Neural cell (in vitro differentiated cells): Measurements from ENCODE around the gene CD101. TPM values are rescaled to one million over a fixed set of nuclear protein-coding genes. Genes with fewer than 3 reads are reported as not detected.

Experiments
- H2AFZ ChIP-seq: fragments of 200-600, 300-800 bp; sonication (generic), shearing (Covaris generic); 2 replicates; pipeline ENCODE4 v1.6.0; 2014; ENCODE audit warnings: low read depth, mild to moderate bottlenecking, antibody characterized with exemption, low read length, moderate library complexity
- H3F3A ChIP-seq: fragments of 200-600 bp; shearing (Covaris generic); 2 replicates; pipeline ENCODE4 v1.6.1; 2016; ENCODE audit warnings: mild to moderate bottlenecking, moderate library complexity, mixed read lengths, antibody characterized with exemption, low read length; ENCODE audit not compliant: insufficient read depth, poor library complexity, severe bottlenecking
- H3K27ac ChIP-seq: fragments of 200-600, 300-800 bp; sonication (generic), shearing (Covaris generic); 2 replicates; pipeline ENCODE4 v1.5.1; 2014; ENCODE audit warnings: mild to moderate bottlenecking, low read length, moderate library complexity
- H3K27me3 ChIP-seq: fragments of 300-800, 200-600 bp; sonication (generic), shearing (Covaris generic); 2 replicates; pipeline ENCODE4 v1.6.0; 2014; ENCODE audit warnings: mild to moderate bottlenecking, low read depth, low read length, moderate library complexity; ENCODE audit not compliant: insufficient read depth
- H3K36me3 ChIP-seq: fragments of 300-800, 200-600 bp; sonication (generic), shearing (Covaris generic); 2 replicates; pipeline ENCODE4 v1.5.1; 2014; ENCODE audit warnings: mild to moderate bottlenecking, antibody characterized with exemption, low read length, moderate library complexity; ENCODE audit not compliant: insufficient read depth
- H3K4me2 ChIP-seq: fragments of 300-800, 200-600 bp; sonication (generic), shearing (Covaris generic); 2 replicates; pipeline ENCODE4 v1.6.0; 2014; ENCODE audit warnings: mild to moderate bottlenecking, low read length
- H3K4me3 ChIP-seq: fragments of 300-800, 200-600 bp; sonication (generic), shearing (Covaris generic); 2 replicates; pipeline ENCODE4 v1.5.1; 2014; ENCODE audit warnings: mild to moderate bottlenecking, low read length, moderate library complexity
- H3K79me2 ChIP-seq: fragments of 200-600 bp; shearing (Covaris generic); replicated peaks from 2 replicates; pipeline ENCODE4 v1.6.0; 2014; ENCODE audit warnings: mild to moderate bottlenecking, low read length, moderate library complexity; ENCODE audit not compliant: insufficient read depth
- H3K9ac ChIP-seq: fragments of 300-800, 200-600 bp; sonication (generic), shearing (Covaris generic); 2 replicates; pipeline ENCODE4 v1.6.1; 2016; ENCODE audit warnings: mild to moderate bottlenecking, low read length, mixed read lengths
- H3K9me2 ChIP-seq: fragments of 200-600 bp; shearing (Covaris generic); 2 replicates; pipeline ENCODE4 v1.6.1; 2016; ENCODE audit warnings: mild to moderate bottlenecking, low read length, mixed read lengths; ENCODE audit not compliant: insufficient read depth
- H3K9me3 ChIP-seq: fragments of 200-600, 300-800 bp; sonication (generic), shearing (Covaris generic); 2 replicates; pipeline ENCODE4 v1.6.1; 2016; ENCODE audit warnings: mild to moderate bottlenecking, mixed run types, low read length, moderate library complexity, mixed read lengths
- H4K20me1 ChIP-seq: fragments of 200-600 bp; shearing (Covaris generic); 2 replicates; pipeline ENCODE4 v1.6.1; 2016; ENCODE audit warnings: mild to moderate bottlenecking, mixed run types; ENCODE audit not compliant: insufficient read depth
- EP300 ChIP-seq: fragments of 450-650 bp; conservative IDR thresholded peaks from 2 replicates; pipeline ENCODE4 v1.6.1; 2014; ENCODE audit warnings: antibody characterized with exemption, mild to moderate bottlenecking, moderate library complexity; ENCODE audit not compliant: poor library complexity, severe bottlenecking
- EZH2 ChIP-seq: fragments of 200-600, 300-800 bp; shearing (Covaris generic), sonication (generic); IDR thresholded peaks from 2 replicates; pipeline ENCODE4 v1.6.1; 2014; ENCODE audit warnings: antibody characterized with exemption, low read length, borderline replicate concordance, mild to moderate bottlenecking; ENCODE audit not compliant: insufficient read depth, poor library complexity, severe bottlenecking
- MXI1 ChIP-seq: fragments of 450-650 bp; conservative IDR thresholded peaks from 2 replicates; pipeline ENCODE4 v1.6.1; 2014; ENCODE audit warnings: antibody characterized with exemption, mild to moderate bottlenecking; ENCODE audit not compliant: poor library complexity, severe bottlenecking
- POLR2AphosphoS5 ChIP-seq: IDR thresholded peaks from 2 replicates; pipeline ENCODE4 v1.6.1; 2012
- RAD21 ChIP-seq: fragments of 450-650 bp; conservative IDR thresholded peaks from 2 replicates; pipeline ENCODE4 v1.6.1; 2014; ENCODE audit warnings: antibody characterized with exemption, mild to moderate bottlenecking, moderate library complexity
- SMC3 ChIP-seq: fragments of 450-650 bp; conservative IDR thresholded peaks from 2 replicates; pipeline ENCODE4 v1.6.1; 2014; ENCODE audit warnings: antibody characterized with exemption, mild to moderate bottlenecking, moderate library complexity; ENCODE audit not compliant: poor library complexity
- TAF1 ChIP-seq: IDR thresholded peaks from 2 replicates; pipeline ENCODE4 v1.6.1; 2012; ENCODE audit warnings: low read depth
- polyA plus RNA-seq: library from polyadenylated mRNA; depleted of rRNA; stranded (reverse); fragments of >200 nt; gene quantifications from 2 replicates; pipeline ENCODE4 v1.2.3, GENCODE V29; 2014
- TF ChIP-seq, protein P1 (sequence below): fragments of 450-650 bp; IDR thresholded peaks from 2 replicates; pipeline ENCODE4 v1.5.1; 2014; ENCODE audit warnings: antibody characterized with exemption, mild to moderate bottlenecking, moderate library complexity; ENCODE audit not compliant: poor library complexity, severe bottlenecking
- TF ChIP-seq, protein P2 (sequence below): IDR thresholded peaks from 2 replicates; pipeline ENCODE4 v1.6.1; 2012; ENCODE audit warnings: borderline replicate concordance

CD101 gene
- polyA plus RNA-seq, 1 donor from 2014 or later, result 1.4 TPM

DNA sequence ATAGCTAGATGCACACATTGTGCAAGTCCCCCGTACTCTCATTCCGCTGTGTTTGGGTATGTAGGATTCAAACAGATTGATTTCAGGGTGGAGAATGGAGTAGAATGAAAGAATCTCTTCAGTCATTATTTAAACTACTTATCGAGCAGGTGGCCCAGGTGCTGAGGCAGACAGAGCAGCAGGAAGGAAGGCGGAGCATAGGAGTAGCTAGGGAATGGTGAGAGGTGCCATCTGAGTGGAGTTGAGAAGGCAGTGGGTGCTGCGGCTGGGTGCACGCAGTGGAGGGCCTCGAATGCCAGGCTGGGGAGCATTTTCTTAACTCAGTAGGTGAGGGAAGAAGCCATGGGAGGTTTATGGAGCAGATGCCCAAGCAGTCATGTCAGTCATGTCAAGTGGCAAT, 45.2 kb upstream of the CD101 start:
- Histone ChIP-seq H3K27me3 (no peaks in the 10 kb centered on the region), H4K20me1 (no peaks in the 10 kb centered on the region), H3K9me3 (no peaks in the 10 kb centered on the region), H3K9me2 (no peaks in the 10 kb centered on the region), H3K27ac (no peak overlapping the region), H2AFZ (no peak overlapping the region), H3F3A (no peaks in the 10 kb centered on the region), H3K36me3 (peaks cover 7% of the 10 kb centered on the region), H3K4me3 (no peak overlapping the region), H3K9ac (no peak overlapping the region), H3K79me2 (no peaks in the 10 kb centered on the region), H3K4me2 (no peak overlapping the region)
- TF ChIP-seq TAF1, result no peak
- TF ChIP-seq EZH2, result no peak
- no peak for TF ChIP-seq EP300
- no peak for TF ChIP-seq SMC3
- TF ChIP-seq, protein P1, sequence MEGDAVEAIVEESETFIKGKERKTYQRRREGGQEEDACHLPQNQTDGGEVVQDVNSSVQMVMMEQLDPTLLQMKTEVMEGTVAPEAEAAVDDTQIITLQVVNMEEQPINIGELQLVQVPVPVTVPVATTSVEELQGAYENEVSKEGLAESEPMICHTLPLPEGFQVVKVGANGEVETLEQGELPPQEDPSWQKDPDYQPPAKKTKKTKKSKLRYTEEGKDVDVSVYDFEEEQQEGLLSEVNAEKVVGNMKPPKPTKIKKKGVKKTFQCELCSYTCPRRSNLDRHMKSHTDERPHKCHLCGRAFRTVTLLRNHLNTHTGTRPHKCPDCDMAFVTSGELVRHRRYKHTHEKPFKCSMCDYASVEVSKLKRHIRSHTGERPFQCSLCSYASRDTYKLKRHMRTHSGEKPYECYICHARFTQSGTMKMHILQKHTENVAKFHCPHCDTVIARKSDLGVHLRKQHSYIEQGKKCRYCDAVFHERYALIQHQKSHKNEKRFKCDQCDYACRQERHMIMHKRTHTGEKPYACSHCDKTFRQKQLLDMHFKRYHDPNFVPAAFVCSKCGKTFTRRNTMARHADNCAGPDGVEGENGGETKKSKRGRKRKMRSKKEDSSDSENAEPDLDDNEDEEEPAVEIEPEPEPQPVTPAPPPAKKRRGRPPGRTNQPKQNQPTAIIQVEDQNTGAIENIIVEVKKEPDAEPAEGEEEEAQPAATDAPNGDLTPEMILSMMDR, result no peak
- no peak for TF ChIP-seq MXI1
- TF ChIP-seq RAD21, result no peak
- TF ChIP-seq, protein P2, sequence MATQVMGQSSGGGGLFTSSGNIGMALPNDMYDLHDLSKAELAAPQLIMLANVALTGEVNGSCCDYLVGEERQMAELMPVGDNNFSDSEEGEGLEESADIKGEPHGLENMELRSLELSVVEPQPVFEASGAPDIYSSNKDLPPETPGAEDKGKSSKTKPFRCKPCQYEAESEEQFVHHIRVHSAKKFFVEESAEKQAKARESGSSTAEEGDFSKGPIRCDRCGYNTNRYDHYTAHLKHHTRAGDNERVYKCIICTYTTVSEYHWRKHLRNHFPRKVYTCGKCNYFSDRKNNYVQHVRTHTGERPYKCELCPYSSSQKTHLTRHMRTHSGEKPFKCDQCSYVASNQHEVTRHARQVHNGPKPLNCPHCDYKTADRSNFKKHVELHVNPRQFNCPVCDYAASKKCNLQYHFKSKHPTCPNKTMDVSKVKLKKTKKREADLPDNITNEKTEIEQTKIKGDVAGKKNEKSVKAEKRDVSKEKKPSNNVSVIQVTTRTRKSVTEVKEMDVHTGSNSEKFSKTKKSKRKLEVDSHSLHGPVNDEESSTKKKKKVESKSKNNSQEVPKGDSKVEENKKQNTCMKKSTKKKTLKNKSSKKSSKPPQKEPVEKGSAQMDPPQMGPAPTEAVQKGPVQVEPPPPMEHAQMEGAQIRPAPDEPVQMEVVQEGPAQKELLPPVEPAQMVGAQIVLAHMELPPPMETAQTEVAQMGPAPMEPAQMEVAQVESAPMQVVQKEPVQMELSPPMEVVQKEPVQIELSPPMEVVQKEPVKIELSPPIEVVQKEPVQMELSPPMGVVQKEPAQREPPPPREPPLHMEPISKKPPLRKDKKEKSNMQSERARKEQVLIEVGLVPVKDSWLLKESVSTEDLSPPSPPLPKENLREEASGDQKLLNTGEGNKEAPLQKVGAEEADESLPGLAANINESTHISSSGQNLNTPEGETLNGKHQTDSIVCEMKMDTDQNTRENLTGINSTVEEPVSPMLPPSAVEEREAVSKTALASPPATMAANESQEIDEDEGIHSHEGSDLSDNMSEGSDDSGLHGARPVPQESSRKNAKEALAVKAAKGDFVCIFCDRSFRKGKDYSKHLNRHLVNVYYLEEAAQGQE, result no peak
- TF ChIP-seq POLR2AphosphoS5, result no peak

DNA sequence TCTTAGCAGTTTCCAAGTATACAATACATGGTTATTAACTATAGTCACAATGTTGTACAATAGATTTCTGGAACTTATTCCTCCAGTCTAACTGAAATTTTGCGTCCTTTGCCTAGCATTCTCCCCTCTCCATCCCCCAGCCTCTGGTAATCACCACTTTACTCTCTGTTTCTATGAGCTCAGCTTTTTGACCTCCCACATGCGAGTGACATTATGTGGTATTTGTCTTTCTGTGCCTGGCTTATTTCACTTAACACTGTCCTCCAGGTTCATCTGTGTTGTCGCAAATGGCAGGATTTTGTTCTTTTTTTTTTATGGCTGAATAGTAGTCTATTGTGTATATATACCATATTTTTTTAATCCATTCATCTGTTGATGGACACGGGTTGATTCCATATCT, 43.9 kb upstream of the CD101 start:
- Histone ChIP-seq H3K4me3 (no peak overlapping the region), H3K79me2 (no peaks in the 10 kb centered on the region), H3K9ac (no peak overlapping the region), H3K4me2 (no peak overlapping the region), H3K9me2 (no peaks in the 10 kb centered on the region), H3F3A (no peaks in the 10 kb centered on the region), H2AFZ (no peak overlapping the region), H3K9me3 (no peaks in the 10 kb centered on the region), H4K20me1 (no peaks in the 10 kb centered on the region), H3K27me3 (no peaks in the 10 kb centered on the region), H3K27ac (no peak overlapping the region), H3K36me3 (no peaks in the 10 kb centered on the region)
- TF ChIP-seq POLR2AphosphoS5, result no peak
- TF ChIP-seq, protein P2, result no peak
- no peak for TF ChIP-seq SMC3
- TF ChIP-seq EP300, result no peak
- no peak for TF ChIP-seq MXI1
- no peak for TF ChIP-seq TAF1
- TF ChIP-seq EZH2, result no peak
